Transverse colon (tissue), 4 donors: ENCODE data around the gene PYGM. TPM values are rescaled to one million over a fixed set of nuclear protein-coding genes. Genes with fewer than 3 reads are reported as not detected.

Source experiments
- DNase-seq: peaks from one replicate; pipeline ENCODE4 v3.0.0-alpha.2; 2019
- H3K27ac ChIP-seq, 4 donors: fragments of 200-600 bp; sonication (generic); 2 replicates each; pipeline ENCODE4 v1.5.1; 2016 to 2018; ENCODE audit warnings: inconsistent platforms in 4 of 4
- H3K27me3 ChIP-seq: fragments of 200-600 bp; sonication (generic); 2 replicates; pipeline ENCODE4 v1.5.1; 2017; ENCODE audit warnings: inconsistent platforms
- H3K36me3 ChIP-seq, 4 donors: fragments of 200-600 bp; sonication (generic); 2 replicates each; pipeline ENCODE4 v1.5.1; 2017 to 2019; ENCODE audit warnings: inconsistent platforms in 4 of 4
- H3K4me1 ChIP-seq, 4 donors: fragments of 200-600 bp; sonication (generic); 2 replicates each; pipeline ENCODE4 v1.5.1; 2017 to 2020; ENCODE audit warnings: inconsistent platforms in 4 of 4
- H3K4me3 ChIP-seq, 4 donors: fragments of 200-600 bp; sonication (generic); 1 replicate in 1 of 4; 2 replicates in 3 of 4; pipeline versions ENCODE4 v1.5.1 to v1.6.1; 2017 to 2019; ENCODE audit warnings: inconsistent platforms in 4 of 4
- H3K9me3 ChIP-seq, 2 donors: fragments of 200-600 bp; sonication (generic); 2 replicates each; pipeline ENCODE4 v1.5.1; 2017 to 2019; ENCODE audit warnings: inconsistent platforms in 2 of 2
- EP300 ChIP-seq: sonication (generic); formaldehyde crosslinking; IDR thresholded peaks from one replicate; pipeline ENCODE4 v1.6.1; 2017; ENCODE audit warnings: antibody characterized with exemption, low read depth
- POLR2A ChIP-seq: fragments of 450-650 bp; IDR thresholded peaks from one replicate; pipeline ENCODE4 v1.6.1; 2016; ENCODE audit warnings: antibody characterized with exemption, mild to moderate bottlenecking, moderate library complexity
- POLR2AphosphoS5 ChIP-seq, 3 donors: sonication (generic); formaldehyde crosslinking; IDR thresholded peaks; one replicate each; pipeline ENCODE4 v1.6.1; 2016; ENCODE audit warnings: antibody characterized with exemption in 3 of 3
- WGBS, 2 donors: methylation state at CpG; one replicate each; pipeline ENCODE4 v1.1.5; 2018; ENCODE audit warnings: low coverage in 1 of 2; 5-methylcytosine and 5-hydroxymethylcytosine counted together
- in situ Hi-C, 4 donors: fragments of 200-750 bp; cut with MboI; loops; one replicate each; pipeline versions ENCODE4 v1.15.0 to v1.15.1; 2017; ENCODE audit warnings: low sequenced_read_pairs in 3 of 4, low pct_ligation_motif_present in 1 of 4, low pct_unique_long_range_greater_than_20kb in 1 of 4
- intact Hi-C: fragments of 100-400 bp; cut with DNase I; formaldehyde crosslinking; loops from one replicate; pipeline ENCODE4 v1.15.1; 2023; ENCODE audit warnings: low total_unique reads
- total RNA-seq, 4 donors: library from RNA; depleted of rRNA; stranded (reverse); fragments of >200 nt; gene quantifications; one replicate each; pipeline ENCODE4 v1.1.0, GENCODE V29; 2016
- TF ChIP-seq, protein P1 (sequence below), 5 experiments: fragments of 200-600 bp in 3 of 5; fragments of 450-650 bp in 2 of 5; sonication (generic) in 3 of 5; IDR thresholded peaks; 1 replicate in 2 of 5; 2 replicates in 3 of 5; pipeline ENCODE4 v1.5.1; 2016 to 2017; ENCODE audit warnings: antibody characterized with exemption in 5 of 5, inconsistent platforms in 3 of 5, mild to moderate bottlenecking in 2 of 5, moderate library complexity in 1 of 5

The PYGM gene
- total RNA-seq, 4 donors from 2014 or later: 1.2 to 7.9 (median 2.2) TPM

DNA sequence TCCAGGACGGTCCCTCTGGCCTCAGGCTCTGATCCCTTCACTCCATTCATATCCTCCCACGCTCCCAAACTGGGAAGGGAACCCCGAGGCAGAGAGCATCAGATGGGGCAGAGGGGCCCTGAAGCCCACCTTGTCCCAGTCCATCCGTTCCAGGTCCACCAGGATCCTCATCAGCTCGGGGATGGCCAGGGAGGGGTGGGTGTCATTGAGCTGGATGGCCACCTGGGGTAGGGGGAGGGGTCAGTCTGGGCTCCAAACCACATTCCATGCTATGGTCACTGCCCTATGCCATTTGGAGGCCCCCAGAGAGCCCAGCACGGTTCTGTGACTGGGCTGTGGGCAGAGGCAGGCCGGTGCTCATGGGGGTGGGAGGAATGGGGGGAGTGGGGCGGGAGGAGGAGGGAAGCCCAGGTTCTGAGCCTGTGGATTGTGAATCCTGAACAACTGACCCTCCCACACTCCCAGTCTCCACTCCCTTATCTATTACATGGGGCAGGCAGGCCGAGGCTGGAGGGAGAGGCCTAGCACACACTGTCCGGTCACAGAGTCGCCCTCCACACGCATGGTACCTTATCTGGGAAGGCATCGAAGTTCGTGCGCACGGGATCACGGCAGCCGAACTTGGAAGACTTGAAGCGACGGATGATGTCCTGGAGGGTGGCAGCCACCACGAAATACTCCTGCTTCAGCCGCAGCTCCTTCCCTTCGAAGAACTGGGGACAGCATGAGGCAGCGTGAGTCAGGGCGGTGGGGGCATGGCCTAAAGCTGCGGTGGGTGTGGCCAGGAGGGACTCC lies 5.5 kb downstream of the PYGM start:
- DNase-seq: no peak
- H3K36me3 ChIP-seq: no peaks in the 10 kb centered on the region
- intact Hi-C loops (no loop called here), in situ Hi-C loops (no loop called here)
- WGBS, 2 donors: 90 to 94% methylated on average over 16 to 26 of the region's 26 CpGs
- no peak overlapping the region for H3K4me3 ChIP-seq
- no peaks in the 10 kb centered on the region for H3K27me3 ChIP-seq
- no peaks in the 10 kb centered on the region for H3K9me3 ChIP-seq
- TF ChIP-seq POLR2AphosphoS5 (IDR thresholded peaks at IDR 0.05): no peak
- TF ChIP-seq, protein P1, sequence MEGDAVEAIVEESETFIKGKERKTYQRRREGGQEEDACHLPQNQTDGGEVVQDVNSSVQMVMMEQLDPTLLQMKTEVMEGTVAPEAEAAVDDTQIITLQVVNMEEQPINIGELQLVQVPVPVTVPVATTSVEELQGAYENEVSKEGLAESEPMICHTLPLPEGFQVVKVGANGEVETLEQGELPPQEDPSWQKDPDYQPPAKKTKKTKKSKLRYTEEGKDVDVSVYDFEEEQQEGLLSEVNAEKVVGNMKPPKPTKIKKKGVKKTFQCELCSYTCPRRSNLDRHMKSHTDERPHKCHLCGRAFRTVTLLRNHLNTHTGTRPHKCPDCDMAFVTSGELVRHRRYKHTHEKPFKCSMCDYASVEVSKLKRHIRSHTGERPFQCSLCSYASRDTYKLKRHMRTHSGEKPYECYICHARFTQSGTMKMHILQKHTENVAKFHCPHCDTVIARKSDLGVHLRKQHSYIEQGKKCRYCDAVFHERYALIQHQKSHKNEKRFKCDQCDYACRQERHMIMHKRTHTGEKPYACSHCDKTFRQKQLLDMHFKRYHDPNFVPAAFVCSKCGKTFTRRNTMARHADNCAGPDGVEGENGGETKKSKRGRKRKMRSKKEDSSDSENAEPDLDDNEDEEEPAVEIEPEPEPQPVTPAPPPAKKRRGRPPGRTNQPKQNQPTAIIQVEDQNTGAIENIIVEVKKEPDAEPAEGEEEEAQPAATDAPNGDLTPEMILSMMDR (IDR thresholded peaks at IDR 0.05): no peak
- TF ChIP-seq POLR2A: no peak
- no peak for TF ChIP-seq EP300
- no peak overlapping the region for H3K27ac ChIP-seq
- peaks cover 0 to 6% (median 2%) of the 10 kb centered on the region in 4 donors for H3K4me1 ChIP-seq

DNA sequence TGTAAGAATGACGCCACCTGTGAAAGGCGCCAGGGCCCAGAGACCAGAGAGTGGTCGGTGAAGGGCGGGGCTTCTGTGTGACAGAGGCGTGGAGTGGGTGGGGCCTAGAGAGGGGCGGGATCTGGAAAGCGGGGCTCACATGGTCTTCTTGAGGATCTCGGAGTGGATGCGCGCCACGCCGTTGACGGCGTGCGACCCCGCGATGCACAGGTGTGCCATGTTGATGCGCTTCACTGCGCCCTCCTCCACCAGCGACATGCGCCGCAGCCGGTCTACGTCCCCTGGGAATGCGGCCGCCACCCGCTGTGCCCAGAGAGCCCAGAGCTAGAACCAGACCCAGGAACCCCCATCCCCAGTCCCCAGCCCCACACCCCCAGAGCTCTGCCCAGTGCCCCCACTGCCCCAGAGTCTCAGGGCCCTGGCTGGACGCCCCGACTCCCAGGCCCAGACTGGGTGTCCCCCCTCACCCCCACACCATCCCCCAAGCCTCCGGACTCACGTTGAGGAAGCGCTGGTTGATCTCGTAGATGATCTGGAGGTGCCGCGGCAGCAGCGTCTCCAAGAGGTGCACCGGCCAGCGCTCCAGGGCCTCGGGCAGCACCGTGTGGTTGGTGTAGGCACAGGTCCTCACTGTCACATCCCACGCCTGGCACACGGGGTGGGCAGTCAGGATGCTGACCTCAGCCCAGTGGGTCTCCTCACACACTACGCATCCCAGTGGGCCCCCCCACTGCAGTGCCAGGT lies 6.2 kb downstream of the PYGM start:
- Histone ChIP-seq H3K36me3 (no peaks in the 10 kb centered on the region), H3K27ac (no peak overlapping the region), H3K4me1 (no peaks in the 10 kb centered on the region), H3K4me3 (no peak overlapping the region), H3K27me3 (no peaks in the 10 kb centered on the region), H3K9me3 (no peaks in the 10 kb centered on the region)
- no peak for TF ChIP-seq EP300
- no peak for TF ChIP-seq POLR2AphosphoS5 (IDR thresholded peaks at IDR 0.05)
- TF ChIP-seq POLR2A: no peak
- TF ChIP-seq, protein P1 (IDR thresholded peaks at IDR 0.05): no peak
- WGBS, 2 donors: 91 to 99% methylated on average over 12 to 42 of the region's 43 CpGs
- in situ Hi-C loops (no loop called here), intact Hi-C loops (no loop called here)
- no peak for DNase-seq

DNA sequence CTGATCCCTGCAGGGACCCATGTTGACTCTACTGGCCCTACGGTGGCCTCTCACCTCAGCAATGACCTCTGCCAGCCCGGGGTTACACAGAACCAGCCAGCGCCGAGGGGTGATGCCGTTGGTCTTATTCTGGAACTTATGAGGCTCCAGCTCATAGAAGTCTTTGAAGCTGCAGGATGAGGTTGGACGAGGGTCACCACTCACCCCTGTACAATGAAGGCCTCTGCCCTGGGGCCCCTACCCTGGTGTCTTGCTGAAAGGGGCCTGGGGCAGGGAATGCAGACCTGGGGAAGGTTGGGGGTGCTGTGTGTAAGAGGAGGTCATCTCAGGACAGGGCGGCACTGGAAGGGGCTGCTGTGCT lies 6.8 kb downstream of the PYGM start:
- WGBS, 2 donors: 97% methylated on average over 7 of the region's 7 CpGs; no CpG with 5 or more reads in 1 of the 2 donors
- H3K4me1 ChIP-seq: no peaks in the 10 kb centered on the region
- no peaks in the 10 kb centered on the region for H3K9me3 ChIP-seq
- intact Hi-C loops (no loop called here), in situ Hi-C loops (no loop called here)
- H3K36me3 ChIP-seq: no peaks in the 10 kb centered on the region
- H3K27ac ChIP-seq: no peak overlapping the region
- H3K27me3 ChIP-seq: no peaks in the 10 kb centered on the region
- H3K4me3 ChIP-seq: no peak overlapping the region
- TF ChIP-seq EP300 (no peak), POLR2A (no peak), POLR2AphosphoS5 (IDR thresholded peaks at IDR 0.05) (no peak)
- TF ChIP-seq, protein P1 (IDR thresholded peaks at IDR 0.05): no peak
- DNase-seq: no peak

DNA sequence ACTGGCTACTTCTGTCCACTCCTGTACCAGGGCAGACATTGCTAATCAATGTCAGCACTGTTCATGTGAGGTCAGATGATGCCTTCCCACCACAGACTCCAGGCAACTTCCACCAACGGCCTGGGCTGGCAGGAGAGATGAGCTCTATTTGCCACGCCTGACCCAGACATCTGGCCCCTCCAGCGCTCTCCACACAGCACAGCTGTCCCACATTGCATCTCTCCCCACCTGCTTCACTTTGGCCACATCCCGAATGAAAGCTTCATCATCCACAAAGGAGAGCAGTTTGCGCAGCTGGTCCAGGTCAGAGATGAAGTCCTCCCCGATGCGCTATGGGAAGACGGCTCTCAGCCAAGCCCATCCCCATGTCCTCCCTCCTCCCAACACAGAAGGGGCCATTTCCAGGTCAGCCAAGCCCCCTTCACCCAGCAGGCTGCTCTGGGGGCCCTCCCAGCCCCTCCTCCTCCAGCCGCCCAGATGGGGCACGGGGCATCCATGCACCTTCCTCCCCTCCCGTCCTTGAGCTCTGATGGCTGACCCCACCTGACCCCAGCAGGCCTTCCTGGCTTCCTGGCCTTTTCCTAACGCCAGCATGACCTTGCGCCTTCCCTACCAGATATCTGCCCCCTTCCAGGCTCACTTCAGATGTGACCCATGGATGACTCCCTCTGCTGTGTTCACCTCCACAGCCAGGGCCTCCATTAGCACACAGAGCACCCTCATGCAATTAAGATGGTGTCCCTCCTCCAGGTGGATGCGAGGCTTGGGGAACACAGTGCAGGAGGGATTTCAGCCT lies 7.4 kb downstream of the PYGM start:
- WGBS, 2 donors: 88% methylated on average over 14 of the region's 14 CpGs; no CpG with 5 or more reads in 1 of the 2 donors

More for the DNA sequence above, 7.4 kb downstream of the PYGM start:
- H3K36me3 ChIP-seq: no peaks in the 10 kb centered on the region
- TF ChIP-seq POLR2AphosphoS5 (IDR thresholded peaks at IDR 0.05) (no peak), POLR2A (no peak), EP300 (no peak)
- TF ChIP-seq, protein P1 (IDR thresholded peaks at IDR 0.05): no peak
- no peaks in the 10 kb centered on the region for H3K27me3 ChIP-seq
- in situ Hi-C loops (no loop called here), intact Hi-C loops (no loop called here)
- H3K27ac ChIP-seq: no peak overlapping the region
- no peak for DNase-seq
- no peaks in the 10 kb centered on the region for H3K9me3 ChIP-seq
- no peaks in the 10 kb centered on the region for H3K4me1 ChIP-seq
- no peak overlapping the region for H3K4me3 ChIP-seq
